Endothelial cell of hepatic sinusoid (primary cell): ENCODE measurements around the gene CAP2.

Source experiments
- in situ Hi-C: cut with HindIII; loops from 2 replicates; pipeline ENCODE4 v1.10.0; 2017; ENCODE audit warnings: low sequenced_read_pairs

Gene CAP2

DNA sequence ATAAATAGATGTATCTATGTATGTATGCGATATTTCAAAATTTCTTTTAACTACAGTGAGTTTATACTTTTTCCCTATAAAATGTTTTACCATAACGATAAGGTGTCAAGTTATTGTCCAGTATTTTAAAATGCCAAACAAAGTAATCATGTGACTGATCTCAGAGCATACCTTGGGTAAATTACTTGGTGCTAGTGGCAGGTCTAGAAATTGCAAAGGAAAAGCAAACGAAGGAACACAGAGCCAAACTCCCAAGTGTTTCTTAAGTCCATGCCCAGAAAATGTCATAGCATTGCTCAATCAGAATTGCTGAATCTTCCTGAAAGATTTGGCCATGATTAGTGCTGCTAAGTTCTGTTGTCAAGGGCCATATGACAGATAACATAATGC is 77.5 kb downstream of the CAP2 start:
- in situ Hi-C loops: no loop called here

DNA sequence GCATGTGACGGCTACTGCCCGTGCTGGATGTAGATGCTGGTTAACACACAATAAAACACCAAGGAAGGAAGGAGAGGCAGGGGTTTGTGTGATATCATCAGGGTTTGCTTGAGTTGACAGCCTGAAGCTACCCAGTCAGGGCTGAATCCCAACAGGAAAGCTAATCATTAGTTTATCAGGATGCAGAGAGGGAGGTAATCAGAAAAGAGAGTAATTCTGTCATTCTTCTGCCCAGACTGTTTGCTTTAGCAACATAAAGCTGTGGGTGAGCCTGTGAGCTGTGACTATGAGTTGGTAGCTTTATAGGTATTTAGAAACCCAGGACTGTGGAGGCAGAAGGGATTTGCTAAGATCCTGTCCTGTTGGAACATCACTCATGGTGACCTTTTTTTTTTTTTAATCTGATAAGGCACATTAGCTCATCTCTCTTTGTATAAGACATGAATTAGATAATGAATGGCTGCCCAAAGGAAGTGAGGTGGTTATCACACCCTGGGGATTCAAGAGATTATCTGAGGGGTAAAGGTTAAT is 79.3 kb downstream of the CAP2 start:
- in situ Hi-C loops: no loop called here

DNA sequence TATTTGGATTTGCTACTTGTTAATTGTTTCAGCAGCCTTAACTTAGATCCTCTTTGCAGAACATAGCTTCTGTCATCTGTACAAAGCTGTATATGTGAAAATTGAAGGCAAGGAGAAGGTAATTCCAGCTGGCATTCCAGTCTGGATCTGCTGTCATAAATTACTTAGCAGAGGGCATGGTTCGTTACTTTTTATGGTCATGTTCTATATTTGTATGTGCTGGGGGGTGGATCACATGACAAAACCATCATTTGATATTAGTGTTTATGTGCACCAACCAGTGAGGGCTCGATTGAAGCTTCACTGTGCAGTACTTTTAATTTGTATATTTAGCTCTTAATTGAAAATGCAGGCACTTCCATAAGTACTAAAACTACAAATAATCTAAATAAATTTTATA is 80.2 kb downstream of the CAP2 start:
- in situ Hi-C loops: no loop called here

DNA sequence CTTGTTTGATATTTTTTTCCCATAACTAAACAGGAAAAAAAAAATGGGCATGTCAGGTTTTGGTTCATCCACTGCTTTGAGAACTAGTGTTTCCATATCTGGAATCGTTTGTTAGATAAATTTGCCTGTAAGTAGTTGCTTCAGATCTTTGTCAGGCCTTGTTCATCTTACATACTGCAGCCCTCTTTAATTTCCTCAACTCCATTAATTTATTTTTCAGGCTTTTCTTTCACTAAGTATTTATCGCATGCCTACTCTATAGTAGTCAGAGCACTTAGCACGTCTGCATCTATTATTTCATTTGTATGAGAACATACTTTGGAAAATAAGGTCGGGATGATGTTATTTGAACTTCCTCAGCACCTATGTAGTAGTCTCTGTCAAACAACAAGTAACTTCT is 80.9 kb downstream of the CAP2 start:
- in situ Hi-C loops: no loop called here

- in situ Hi-C loops: no loop called here
Measured at GRCh38 chr6:17475606-17476244, 82.3 kb downstream of the CAP2 start.

GRCh38 chr6:17476511-17476910 is 83.1 kb downstream of the CAP2 start:
- in situ Hi-C loops: no loop called here

- in situ Hi-C loops: no loop called here
Measured at GRCh38 chr6:17477356-17477755, 84.0 kb downstream of the CAP2 start.

- in situ Hi-C loops: no loop called here
Measured at GRCh38 chr6:17478223-17478907, 85.0 kb downstream of the CAP2 start.

- in situ Hi-C loops: no loop called here
Measured at GRCh38 chr6:17478946-17479345, 85.6 kb downstream of the CAP2 start.

- in situ Hi-C loops: no loop called here
Measured at GRCh38 chr6:17480476-17480875, 87.1 kb downstream of the CAP2 start.

DNA sequence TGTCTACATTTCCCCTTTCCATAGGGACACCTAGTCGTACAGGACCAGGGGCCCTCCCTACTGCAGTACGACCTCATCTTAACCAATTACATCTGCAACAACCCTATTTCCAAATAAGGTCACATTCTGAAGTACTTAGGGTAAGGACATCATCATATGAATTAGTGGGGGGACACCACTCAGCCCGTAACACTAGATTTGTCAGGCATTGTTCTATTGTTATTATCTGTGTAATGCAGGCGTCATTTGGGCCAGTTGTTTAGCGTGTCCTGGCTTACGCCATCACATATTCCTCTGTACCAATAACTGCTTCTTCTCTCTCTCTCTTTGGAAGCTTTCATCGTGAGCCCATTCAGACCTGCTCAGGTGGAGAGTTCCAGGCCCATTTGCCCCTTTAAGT is 89.3 kb downstream of the CAP2 start:
- in situ Hi-C loops: no loop called here

GRCh38 chr6:17483391-17484016 is 90.1 kb downstream of the CAP2 start:
- in situ Hi-C loops: no loop called here

DNA sequence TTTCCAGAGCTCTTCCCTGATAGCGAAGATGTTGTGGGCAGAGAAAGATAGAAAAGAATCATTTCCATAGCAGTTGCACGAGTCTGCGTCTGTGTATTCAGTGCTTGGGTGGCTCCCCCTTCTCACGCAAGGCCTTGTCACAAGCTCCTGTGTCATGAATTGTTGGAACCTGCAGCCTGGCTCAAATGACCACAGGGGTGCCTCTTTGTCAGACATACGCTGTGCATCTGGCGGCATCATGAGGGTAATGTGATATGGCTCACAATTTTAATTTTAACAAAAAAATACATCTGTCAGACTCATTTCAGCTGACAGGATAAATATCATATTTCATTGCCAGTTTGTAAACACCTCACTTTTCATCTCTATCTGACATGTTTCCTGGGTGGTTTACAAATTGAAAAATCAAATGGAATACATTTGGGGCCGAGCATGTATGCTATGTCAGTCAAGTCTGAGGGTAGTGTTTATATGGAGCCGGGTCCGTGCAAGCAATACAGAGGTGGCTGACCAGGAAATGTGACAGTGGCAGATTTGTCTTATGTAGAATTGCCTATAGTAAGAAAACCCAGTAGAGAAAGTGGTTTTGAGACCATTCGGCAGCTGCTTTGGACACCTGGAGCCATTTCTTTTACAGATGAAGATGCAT is 90.9 kb downstream of the CAP2 start:
- in situ Hi-C loops: no loop called here

- in situ Hi-C loops: no loop called here
Measured at GRCh38 chr6:17485181-17485580, 91.8 kb downstream of the CAP2 start.

GRCh38 chr6:17485946-17486345 is 92.6 kb downstream of the CAP2 start:
- in situ Hi-C loops: no loop called here

- in situ Hi-C loops: no loop called here
Measured at GRCh38 chr6:17486680-17487079, 93.3 kb downstream of the CAP2 start.

DNA sequence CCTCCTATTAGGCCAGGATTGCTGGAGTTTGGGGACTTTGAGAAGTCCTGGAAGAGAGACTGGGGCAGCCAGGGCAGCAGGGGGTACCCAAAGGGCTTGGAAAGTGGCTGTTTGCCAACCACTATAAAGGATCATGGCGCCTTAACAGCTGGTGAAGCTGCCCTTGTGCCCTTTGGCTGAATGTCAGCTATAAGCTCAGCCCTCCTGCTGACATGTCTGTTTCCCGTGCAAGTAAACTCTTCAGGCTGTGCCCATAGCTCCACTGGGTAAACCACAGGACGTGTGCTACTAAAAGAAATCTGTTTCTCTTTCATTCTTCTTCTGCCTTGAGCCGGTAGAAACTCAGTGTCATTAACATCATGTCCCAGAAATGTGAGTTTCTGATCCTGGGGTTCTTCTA is 97.3 kb downstream of the CAP2 start:
- in situ Hi-C loops: no loop called here

DNA sequence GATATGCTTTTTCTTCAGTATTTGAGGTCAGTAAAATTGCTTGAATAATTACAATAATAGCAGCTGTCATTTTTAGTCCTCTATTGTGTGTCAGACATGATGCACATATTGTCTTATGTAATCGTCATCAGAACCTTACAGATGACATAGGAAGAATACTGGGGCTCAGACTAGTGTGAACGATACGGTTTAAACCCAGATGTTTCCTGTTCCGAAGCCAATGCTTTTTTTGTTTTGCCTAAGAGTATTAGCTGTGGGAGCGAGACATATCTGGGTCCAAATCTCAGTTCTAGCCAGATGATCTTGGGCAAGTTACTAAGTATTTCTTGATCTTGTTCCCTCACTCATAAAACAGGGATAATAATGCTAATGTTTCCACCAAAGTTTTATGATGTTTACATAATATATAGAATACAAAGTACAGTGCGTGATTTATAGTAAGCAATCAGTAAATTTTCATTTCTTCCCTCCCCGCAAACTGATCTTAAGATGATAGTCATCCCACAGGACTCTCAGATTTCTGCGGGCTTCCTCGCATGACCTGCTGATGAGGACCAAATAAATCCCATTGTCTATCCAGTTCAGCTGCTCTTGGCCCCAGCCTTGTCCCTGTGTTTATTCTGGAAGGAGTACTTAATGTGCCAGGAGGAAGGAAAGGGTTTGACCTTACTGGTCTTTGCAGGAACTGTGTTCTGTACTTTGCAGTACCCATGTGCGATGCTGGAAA is 98.2 kb downstream of the CAP2 start:
- in situ Hi-C loops: no loop called here

DNA sequence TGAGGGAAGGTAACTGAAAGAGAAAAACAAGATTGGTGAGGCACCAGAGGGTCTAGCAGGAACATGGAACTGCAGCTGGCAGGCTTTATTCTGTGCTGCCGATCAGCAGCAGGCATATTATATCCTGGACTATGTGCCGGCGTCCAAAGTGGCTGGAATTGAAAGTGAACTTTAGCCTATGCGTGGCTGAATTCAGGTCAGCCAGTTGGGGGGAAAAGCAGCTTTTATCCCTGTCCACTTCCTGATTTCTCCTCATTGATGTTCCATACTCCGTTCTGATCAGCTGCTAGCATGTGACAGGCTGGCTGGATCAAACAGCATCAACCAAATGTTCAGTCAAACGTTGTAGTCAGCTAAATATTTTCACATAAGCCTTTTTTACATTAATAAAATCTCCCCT is 99.0 kb downstream of the CAP2 start:
- in situ Hi-C loops: no loop called here

DNA sequence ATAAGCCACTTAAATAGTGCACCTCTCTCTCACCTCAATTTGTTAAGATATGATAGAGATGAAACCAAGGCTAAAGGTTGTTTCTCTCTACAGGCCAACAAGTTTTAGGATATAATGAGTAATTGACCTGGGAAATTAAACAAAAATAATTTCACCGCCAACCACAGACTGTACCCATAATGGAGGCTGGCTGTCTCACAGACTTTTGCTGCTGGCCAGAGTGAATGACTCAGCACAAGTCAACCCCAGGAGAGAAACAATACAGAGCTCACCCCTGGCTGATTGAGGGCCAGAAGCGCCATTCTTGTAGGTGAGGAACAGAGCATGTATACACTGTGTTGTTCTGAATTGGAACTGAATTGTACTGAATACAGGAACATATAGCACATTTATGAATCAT is 99.9 kb downstream of the CAP2 start:
- in situ Hi-C loops: no loop called here

- in situ Hi-C loops: no loop called here
Measured at GRCh38 chr6:17494177-17494576, 100.8 kb downstream of the CAP2 start.
